PFSK-1 (cell line): Measurements from ENCODE around the gene QRICH2.

Source experiments
- FOXP2 ChIP-seq: optimal IDR thresholded peaks from 2 replicates; pipeline ENCODE3; 2011; ENCODE audit warnings: borderline replicate concordance, control low read depth, inconsistent platforms; ENCODE audit not compliant: insufficient read depth; ENCODE audit errors: extremely low read length, extremely low read depth
- POLR2AphosphoS5 ChIP-seq: IDR thresholded peaks from 2 replicates; pipeline ENCODE4 v1.6.1; 2012; ENCODE audit warnings: low read depth, mild to moderate bottlenecking, control low read depth, low read length, moderate library complexity
- SIN3A ChIP-seq: IDR thresholded peaks from 2 replicates; pipeline ENCODE4 v1.6.1; 2012; ENCODE audit warnings: mild to moderate bottlenecking, low read length, moderate library complexity, borderline replicate concordance; ENCODE audit not compliant: insufficient read depth
- TAF1 ChIP-seq: IDR thresholded peaks from 2 replicates; pipeline ENCODE4 v1.6.1; 2012; ENCODE audit warnings: low read length, control low read depth, borderline replicate concordance; ENCODE audit not compliant: insufficient read depth
- TF ChIP-seq, protein P1 (sequence below), 2 experiments: IDR thresholded peaks; 2 replicates each; pipeline versions ENCODE4 v1.6.1 to v1.8.0; 2011 to 2012; ENCODE audit warnings: low read depth in 2 of 2, low read length in 2 of 2, control low read depth in 1 of 2, inconsistent platforms in 1 of 2, mild to moderate bottlenecking in 1 of 2, moderate library complexity in 1 of 2; ENCODE audit not compliant: insufficient read depth in 1 of 2

DNA sequence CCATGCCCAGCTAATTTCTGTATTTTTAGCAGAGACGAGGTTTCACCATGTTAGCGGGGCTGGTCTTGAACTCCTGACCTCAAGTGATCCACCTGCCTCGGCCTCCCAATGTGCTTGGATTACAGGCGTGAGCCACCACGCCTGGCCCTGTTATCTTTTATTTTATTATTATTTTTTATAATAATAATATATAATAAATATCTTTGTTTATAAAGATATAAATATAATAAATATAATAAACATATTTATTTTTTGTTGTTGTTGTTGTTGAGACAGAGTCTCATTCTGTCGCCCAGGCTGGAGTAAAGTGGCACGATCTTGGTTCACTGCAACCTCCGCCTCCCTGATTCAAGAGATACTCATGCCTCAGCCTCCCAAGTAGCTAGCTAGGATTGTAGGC lies 60.8 kb downstream of the QRICH2 start:
- TF ChIP-seq TAF1 (no peak), POLR2AphosphoS5 (no peak), SIN3A (no peak), FOXP2 (no peak)
- TF ChIP-seq, protein P1, sequence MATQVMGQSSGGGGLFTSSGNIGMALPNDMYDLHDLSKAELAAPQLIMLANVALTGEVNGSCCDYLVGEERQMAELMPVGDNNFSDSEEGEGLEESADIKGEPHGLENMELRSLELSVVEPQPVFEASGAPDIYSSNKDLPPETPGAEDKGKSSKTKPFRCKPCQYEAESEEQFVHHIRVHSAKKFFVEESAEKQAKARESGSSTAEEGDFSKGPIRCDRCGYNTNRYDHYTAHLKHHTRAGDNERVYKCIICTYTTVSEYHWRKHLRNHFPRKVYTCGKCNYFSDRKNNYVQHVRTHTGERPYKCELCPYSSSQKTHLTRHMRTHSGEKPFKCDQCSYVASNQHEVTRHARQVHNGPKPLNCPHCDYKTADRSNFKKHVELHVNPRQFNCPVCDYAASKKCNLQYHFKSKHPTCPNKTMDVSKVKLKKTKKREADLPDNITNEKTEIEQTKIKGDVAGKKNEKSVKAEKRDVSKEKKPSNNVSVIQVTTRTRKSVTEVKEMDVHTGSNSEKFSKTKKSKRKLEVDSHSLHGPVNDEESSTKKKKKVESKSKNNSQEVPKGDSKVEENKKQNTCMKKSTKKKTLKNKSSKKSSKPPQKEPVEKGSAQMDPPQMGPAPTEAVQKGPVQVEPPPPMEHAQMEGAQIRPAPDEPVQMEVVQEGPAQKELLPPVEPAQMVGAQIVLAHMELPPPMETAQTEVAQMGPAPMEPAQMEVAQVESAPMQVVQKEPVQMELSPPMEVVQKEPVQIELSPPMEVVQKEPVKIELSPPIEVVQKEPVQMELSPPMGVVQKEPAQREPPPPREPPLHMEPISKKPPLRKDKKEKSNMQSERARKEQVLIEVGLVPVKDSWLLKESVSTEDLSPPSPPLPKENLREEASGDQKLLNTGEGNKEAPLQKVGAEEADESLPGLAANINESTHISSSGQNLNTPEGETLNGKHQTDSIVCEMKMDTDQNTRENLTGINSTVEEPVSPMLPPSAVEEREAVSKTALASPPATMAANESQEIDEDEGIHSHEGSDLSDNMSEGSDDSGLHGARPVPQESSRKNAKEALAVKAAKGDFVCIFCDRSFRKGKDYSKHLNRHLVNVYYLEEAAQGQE (IDR thresholded peaks at IDR 0.05; ENCODE audit: insufficient read depth in 1 of 2, low read depth in 2 of 2, low read length in 2 of 2), result no peak
